GM19328 (cell line): ENCODE measurements around the gene HIVEP2.
A peak's percentile ranks its signal among the peaks of the same experiment; 100 is the strongest.

Experiments used
- ATAC-seq: cut with Tn5 transposase; IDR thresholded peaks from one replicate; pipeline ENCODE4 v1.9.1; 2021; ENCODE audit warnings: mild to moderate bottlenecking, moderate library complexity; ENCODE audit not compliant: unreplicated experiment

HIVEP2 gene

GRCh38 chr6:142790257-142790656, 154.7 kb downstream of the HIVEP2 start:
- ATAC-seq = no peak

GRCh38 chr6:142787422-142787821, 157.6 kb downstream of the HIVEP2 start:
- ATAC-seq = no peak

- ATAC-seq = no peak
These were observed 158.5 kb downstream of the HIVEP2 start for GRCh38 chr6:142786476-142786875.

- peak; percentile 99 for ATAC-seq
These were observed 160.6 kb downstream of the HIVEP2 start for GRCh38 chr6:142784344-142784743.

GRCh38 chr6:142783499-142783898, 161.5 kb downstream of the HIVEP2 start:
- no peak for ATAC-seq

GRCh38 chr6:142781129-142781528, 163.8 kb downstream of the HIVEP2 start:
- no peak for ATAC-seq

GRCh38 chr6:142773859-142774648, 170.9 kb downstream of the HIVEP2 start:
- no peak for ATAC-seq

GRCh38 chr6:142773324-142773723, 171.7 kb downstream of the HIVEP2 start:
- no peak for ATAC-seq

- ATAC-seq = no peak
These were observed 173.8 kb downstream of the HIVEP2 start for GRCh38 chr6:142771162-142771561.

- no peak for ATAC-seq
These were observed 179.7 kb downstream of the HIVEP2 start for GRCh38 chr6:142765306-142765705.

- ATAC-seq = no peak
These were observed 180.7 kb downstream of the HIVEP2 start for GRCh38 chr6:142764311-142764710.

GRCh38 chr6:142763205-142763604, 181.8 kb downstream of the HIVEP2 start:
- ATAC-seq = no peak

- no peak for ATAC-seq
These were observed 183.2 kb downstream of the HIVEP2 start for GRCh38 chr6:142761756-142762155.

- ATAC-seq = no peak
These were observed 184.8 kb downstream of the HIVEP2 start for GRCh38 chr6:142760152-142760551.

GRCh38 chr6:142758629-142759025, 186.3 kb downstream of the HIVEP2 start:
- no peak for ATAC-seq

GRCh38 chr6:142757852-142758628, 186.9 kb downstream of the HIVEP2 start:
- no peak for ATAC-seq

- ATAC-seq = no peak
These were observed 188.8 kb downstream of the HIVEP2 start for GRCh38 chr6:142756215-142756630.

GRCh38 chr6:142753196-142753595, 191.8 kb downstream of the HIVEP2 start:
- ATAC-seq = no peak

- no peak for ATAC-seq
These were observed 192.6 kb downstream of the HIVEP2 start for GRCh38 chr6:142752348-142752747.

GRCh38 chr6:142751452-142751851, 193.5 kb downstream of the HIVEP2 start:
- ATAC-seq = no peak

GRCh38 chr6:142750998-142751397, 194.0 kb downstream of the HIVEP2 start:
- ATAC-seq = no peak

- no peak for ATAC-seq
These were observed 195.4 kb downstream of the HIVEP2 start for GRCh38 chr6:142749556-142749955.
